GM23248 (cell line): ENCODE results near the gene ENTPD5. TPM values are rescaled to one million over a fixed set of nuclear protein-coding genes. Genes with fewer than 3 reads are reported as not detected.

Experiments used
- DNase-seq: peaks from one replicate; pipeline ENCODE4 v3.0.0-alpha.2; 2015
- H2AFZ ChIP-seq: fragments of 200-600 bp; sonication (generic); 2 replicates; pipeline ENCODE4 v1.6.1; 2016; ENCODE audit warnings: antibody characterized with exemption
- H3F3A ChIP-seq: fragments of 200-600 bp; sonication (generic); 2 replicates; pipeline ENCODE4 v1.6.1; 2016; ENCODE audit warnings: mild to moderate bottlenecking, antibody characterized with exemption, mixed run types; ENCODE audit not compliant: insufficient read depth
- H3K27ac ChIP-seq: fragments of 200-600 bp; sonication (generic); 2 replicates; pipeline ENCODE4 v1.5.1; 2016; ENCODE audit warnings: mild to moderate bottlenecking
- H3K27me3 ChIP-seq: fragments of 200-600 bp; sonication (generic); replicated peaks from 2 replicates; pipeline ENCODE4 v1.6.1; 2016; ENCODE audit warnings: mild to moderate bottlenecking; ENCODE audit not compliant: insufficient read depth
- H3K36me3 ChIP-seq: fragments of 200-600 bp; sonication (generic); 2 replicates; pipeline ENCODE4 v1.6.1; 2016; ENCODE audit warnings: low read depth, mild to moderate bottlenecking
- H3K4me1 ChIP-seq: fragments of 200-600 bp; sonication (generic); 2 replicates; pipeline ENCODE4 v1.6.1; 2016; ENCODE audit warnings: mild to moderate bottlenecking; ENCODE audit not compliant: insufficient read depth
- H3K4me2 ChIP-seq: fragments of 200-600 bp; sonication (generic); one replicate; pipeline ENCODE4 v1.6.1; 2016; ENCODE audit warnings: mild to moderate bottlenecking; ENCODE audit not compliant: unreplicated experiment
- H3K4me3 ChIP-seq: fragments of 200-600 bp; sonication (generic); 2 replicates; pipeline ENCODE4 v1.5.1; 2016; ENCODE audit warnings: mild to moderate bottlenecking
- H3K79me2 ChIP-seq: fragments of 200-600 bp; sonication (generic); 2 replicates; pipeline ENCODE4 v1.6.1; 2016; ENCODE audit warnings: mild to moderate bottlenecking; ENCODE audit not compliant: insufficient read depth
- H3K9ac ChIP-seq: fragments of 200-600 bp; sonication (generic); 2 replicates; pipeline ENCODE4 v1.6.1; 2016; ENCODE audit warnings: mild to moderate bottlenecking
- H3K9me2 ChIP-seq: fragments of 200-600 bp; sonication (generic); 2 replicates; pipeline ENCODE4 v1.6.1; 2016; ENCODE audit warnings: mixed run types, mild to moderate bottlenecking, moderate library complexity; ENCODE audit not compliant: insufficient read depth
- H3K9me3 ChIP-seq: fragments of 200-600 bp; sonication (generic); one replicate; pipeline ENCODE4 v1.6.1; 2017; ENCODE audit warnings: low read depth
- H4K20me1 ChIP-seq: fragments of 200-600 bp; sonication (generic); 2 replicates; pipeline ENCODE4 v1.6.0; 2016; ENCODE audit not compliant: insufficient read depth
- EZH2 ChIP-seq: fragments of 200-600 bp; sonication (generic); IDR thresholded peaks from 2 replicates; pipeline ENCODE4 v1.6.1; 2018; ENCODE audit warnings: antibody characterized with exemption, mild to moderate bottlenecking; ENCODE audit not compliant: insufficient read depth, poor library complexity, severe bottlenecking
- EZH2phosphoT487 ChIP-seq: fragments of 200-600 bp; sonication (generic); IDR thresholded peaks from 2 replicates; pipeline ENCODE4 v1.6.1; 2018; ENCODE audit warnings: antibody characterized with exemption, moderate library complexity, mild to moderate bottlenecking, low read depth; ENCODE audit not compliant: insufficient read depth
- WGBS, 2 experiments: methylation state at CpG; one replicate each; pipeline ENCODE4 v1.1.6; 2015 to 2017; ENCODE audit warnings: low lambda C conversion rate in 2 of 2, low coverage in 1 of 2; ENCODE audit errors: missing lambda C conversion rate in 2 of 2; 5-methylcytosine and 5-hydroxymethylcytosine counted together
- in situ Hi-C: fragments of 300-500 bp; cut with MboI; formaldehyde crosslinking; loops from 2 replicates; pipeline ENCODE4 v1.15.0; 2020
- polyA plus RNA-seq: library from polyadenylated mRNA; unstranded; fragments of >200 nt; fragmentation: Nextera tagmentation; extraction: Ambion mirVana; gene quantifications from 2 replicates; pipeline ENCODE4 v1.2.1, GENCODE V29; 2016
- total RNA-seq: library from RNA; depleted of rRNA; stranded (reverse); fragments of >200 nt; shearing (Covaris generic); gene quantifications from 2 replicates; pipeline ENCODE4 v1.2.3, GENCODE V29; 2014

The ENTPD5 gene
- total and polyA plus RNA-seq, 2 experiments from 2014 or later: 10.4 to 11.5 TPM

DNA sequence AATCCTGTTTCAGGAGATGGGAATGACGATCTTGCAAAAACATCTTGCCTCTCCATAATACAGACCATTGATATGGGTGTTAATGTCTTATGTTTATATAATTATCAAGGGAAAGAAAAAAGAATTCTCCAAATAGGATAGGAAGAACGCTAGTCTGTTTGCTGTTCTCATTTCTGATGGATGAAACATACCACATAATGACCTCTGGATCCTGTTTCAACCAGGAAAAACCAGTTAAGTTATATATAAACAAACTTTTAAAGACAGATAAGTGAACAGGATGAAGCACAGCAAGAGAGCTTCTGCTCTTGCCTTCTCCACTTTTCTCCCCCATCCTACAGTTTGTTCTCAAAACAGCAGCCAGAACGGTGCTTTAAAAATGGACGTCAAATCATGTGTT is 41.2 kb downstream of the ENTPD5 start:
- H3K9me2 ChIP-seq: no peaks in the 10 kb centered on the region
- 89 to 92% methylated on average over 4 of the region's 4 CpGs for WGBS, 2 experiments
- DNase-seq: no peak
- H3K79me2 ChIP-seq: no peaks in the 10 kb centered on the region
- peaks cover 5% of the 10 kb centered on the region; the same call in 1 of the 2 replicates for H3K36me3 ChIP-seq
- H3K27ac ChIP-seq: no peak overlapping the region
- in situ Hi-C loops: no loop called here
- no peaks in the 10 kb centered on the region for H3F3A ChIP-seq
- no peaks in the 10 kb centered on the region for H3K4me1 ChIP-seq
- H3K4me2 ChIP-seq: no peak overlapping the region
- H3K4me3 ChIP-seq: no peak overlapping the region
- no peaks in the 10 kb centered on the region for H3K27me3 ChIP-seq
- no peak overlapping the region for H3K9ac ChIP-seq
- no peaks in the 10 kb centered on the region for H3K9me3 ChIP-seq
- no peaks in the 10 kb centered on the region for H4K20me1 ChIP-seq
- TF ChIP-seq EZH2 (no peak), EZH2phosphoT487 (no peak)
- no peak overlapping the region for H2AFZ ChIP-seq

DNA sequence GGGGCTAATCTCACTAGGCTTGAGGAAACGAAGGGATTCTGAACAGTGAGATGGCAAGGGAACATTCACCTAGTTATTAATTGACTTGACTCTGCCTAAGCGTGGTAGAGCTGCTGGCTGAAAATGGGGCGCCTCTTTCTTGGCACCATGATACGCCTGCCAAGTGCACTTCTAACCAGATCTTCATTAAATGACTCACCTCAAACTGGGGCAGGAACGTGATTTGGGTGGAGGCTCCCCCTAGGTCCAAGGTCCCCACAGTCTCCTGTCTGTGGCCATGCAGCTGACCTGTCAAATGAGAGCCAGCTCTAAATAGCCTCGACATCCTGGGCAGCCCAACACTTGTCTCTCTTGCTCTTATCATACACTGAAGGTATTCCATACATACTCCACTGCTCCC is 43.0 kb downstream of the ENTPD5 start:
- TF ChIP-seq EZH2 (no peak), EZH2phosphoT487 (no peak)
- WGBS, 2 experiments: 98 to 99% methylated on average over 6 of the region's 6 CpGs
- Histone ChIP-seq H4K20me1 (no peaks in the 10 kb centered on the region), H3K27ac (no peak overlapping the region), H3K4me1 (no peaks in the 10 kb centered on the region), H3K9me2 (no peaks in the 10 kb centered on the region), H3K9me3 (no peaks in the 10 kb centered on the region), H3F3A (no peaks in the 10 kb centered on the region), H3K79me2 (no peaks in the 10 kb centered on the region), H3K9ac (no peak overlapping the region), H2AFZ (no peak overlapping the region), H3K4me2 (no peak overlapping the region), H3K4me3 (no peak overlapping the region), H3K27me3 (no peaks in the 10 kb centered on the region), H3K36me3 (peaks cover 7% of the 10 kb centered on the region; the same call in 1 of the 2 replicates)
- no peak for DNase-seq
- in situ Hi-C loops: no loop called here

DNA sequence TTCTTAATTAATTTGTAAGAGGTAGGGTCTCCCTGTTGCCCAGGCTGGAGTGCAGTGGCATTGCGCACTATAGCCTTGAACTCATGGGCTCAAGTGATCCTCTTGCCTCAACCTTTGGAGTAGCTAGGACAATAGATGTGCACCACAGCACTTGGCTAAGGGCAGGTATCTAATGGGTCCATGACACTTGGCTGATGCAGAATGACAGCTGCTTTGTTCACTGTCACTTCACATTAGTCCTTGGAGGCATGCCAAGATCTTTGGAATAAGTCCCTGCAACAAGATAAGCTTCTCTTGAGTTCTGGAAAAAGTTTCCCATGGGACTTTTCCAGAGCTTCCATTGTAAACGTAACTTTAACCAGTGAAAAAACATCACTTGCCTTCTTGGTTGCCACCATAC is 45.6 kb downstream of the ENTPD5 start:
- Histone ChIP-seq H3K4me3 (no peak overlapping the region), H3K36me3 (peaks cover 7% of the 10 kb centered on the region; the same call in 1 of the 2 replicates), H2AFZ (no peak overlapping the region), H3F3A (no peaks in the 10 kb centered on the region), H3K4me1 (no peaks in the 10 kb centered on the region), H3K9me2 (no peaks in the 10 kb centered on the region), H3K4me2 (no peak overlapping the region), H4K20me1 (no peaks in the 10 kb centered on the region), H3K9me3 (no peaks in the 10 kb centered on the region), H3K79me2 (no peaks in the 10 kb centered on the region), H3K27ac (no peak overlapping the region), H3K27me3 (no peaks in the 10 kb centered on the region), H3K9ac (no peak overlapping the region)
- in situ Hi-C loops: no loop called here
- 76 to 87% methylated on average over 2 of the region's 2 CpGs for WGBS, 2 experiments
- TF ChIP-seq EZH2 (no peak), EZH2phosphoT487 (no peak)
- no peak for DNase-seq

DNA sequence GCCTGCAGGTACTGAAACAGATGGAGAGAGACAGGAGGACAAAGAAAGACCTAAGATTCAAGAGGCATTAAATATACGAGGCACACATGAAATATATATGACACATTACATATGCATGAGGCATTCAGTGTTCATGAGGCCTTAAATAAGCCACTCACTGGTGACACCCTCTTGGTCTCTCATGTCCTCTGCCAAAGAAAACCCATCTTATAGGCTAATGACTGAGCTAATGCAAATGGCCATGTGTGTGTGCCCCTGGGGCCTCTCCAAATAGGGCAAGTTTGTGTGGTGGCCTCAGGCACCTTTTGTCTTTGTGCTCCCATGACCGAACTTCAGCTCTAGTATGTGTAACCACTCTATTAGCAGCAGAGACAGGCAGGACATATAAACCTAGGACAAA is 50.2 kb downstream of the ENTPD5 start:
- in situ Hi-C loops: no loop called here
- no peaks in the 10 kb centered on the region for H3K79me2 ChIP-seq
- H3K9ac ChIP-seq: no peak overlapping the region
- H3K27me3 ChIP-seq: no peaks in the 10 kb centered on the region
- H3K27ac ChIP-seq: no peak overlapping the region
- DNase-seq: no peak
- no peaks in the 10 kb centered on the region for H3K9me2 ChIP-seq
- TF ChIP-seq EZH2 (no peak), EZH2phosphoT487 (no peak)
- no peaks in the 10 kb centered on the region for H3K4me1 ChIP-seq
- no peaks in the 10 kb centered on the region for H3K9me3 ChIP-seq
- H3F3A ChIP-seq: 0 out of 2 replicates have a peak, but pooled peaks cover 15% of the 10 kb centered on the region
- no peaks in the 10 kb centered on the region for H4K20me1 ChIP-seq
- no peak overlapping the region for H2AFZ ChIP-seq
- H3K4me3 ChIP-seq: no peak overlapping the region
- H3K36me3 ChIP-seq: peaks cover 20% of the 10 kb centered on the region; the same call in 1 of the 2 replicates
- H3K4me2 ChIP-seq: no peak overlapping the region
- WGBS, 2 experiments: 93 to 96% methylated on average over 2 of the region's 2 CpGs

- H3K36me3 ChIP-seq: peaks cover 36% of the 10 kb centered on the region
- H3K9me3 ChIP-seq: no peaks in the 10 kb centered on the region
Measured at GRCh38 chr14:73965216-73965615, 53.9 kb downstream of the ENTPD5 start.

More at GRCh38 chr14:73965216-73965615, 53.9 kb downstream of the ENTPD5 start:
- no peak overlapping the region for H3K9ac ChIP-seq
- H3K4me3 ChIP-seq: no peak overlapping the region
- no peaks in the 10 kb centered on the region for H3K27me3 ChIP-seq
- in situ Hi-C loops: no loop called here
- DNase-seq: no peak
- H3K9me2 ChIP-seq: no peaks in the 10 kb centered on the region
- 95 to 99% methylated on average over 4 of the region's 4 CpGs for WGBS, 2 experiments
- H3K27ac ChIP-seq: no peak overlapping the region
- H3K4me2 ChIP-seq: no peak overlapping the region
- H3F3A ChIP-seq: 0 out of 2 replicates have a peak, but pooled peaks cover 21% of the 10 kb centered on the region
- no peak overlapping the region for H2AFZ ChIP-seq
- H3K79me2 ChIP-seq: no peaks in the 10 kb centered on the region
- no peaks in the 10 kb centered on the region for H3K4me1 ChIP-seq
- TF ChIP-seq EZH2 (no peak), EZH2phosphoT487 (no peak)
- H4K20me1 ChIP-seq: no peaks in the 10 kb centered on the region
